Measurements from ENCODE around the gene MT1A. TPM values are rescaled to one million over a fixed set of nuclear protein-coding genes. Genes with fewer than 3 reads are reported as not detected.
A peak's percentile ranks its signal among the peaks of the same experiment; 100 is the strongest.

MT1A gene
- total RNA-seq, 4 donors from 2014 or later = 7.1 to 23.6 (median 16.8) TPM

DNA sequence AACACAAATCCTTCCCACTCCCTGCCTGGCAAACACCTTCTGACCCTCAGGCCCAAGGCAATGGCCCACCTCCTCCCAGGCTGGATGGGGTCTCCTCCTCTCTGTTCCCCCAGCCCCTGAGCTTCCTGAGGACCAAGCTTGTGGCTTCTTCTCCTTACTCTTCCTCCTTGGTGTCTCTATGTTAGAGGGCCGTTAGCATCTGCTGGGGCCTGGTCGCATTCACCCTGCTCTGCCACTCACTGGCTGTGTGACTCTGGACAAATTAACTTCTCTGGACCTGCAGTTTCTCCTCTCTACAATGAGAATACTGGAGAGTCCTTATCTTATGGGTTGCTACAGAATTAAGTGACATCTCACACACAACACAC is 30.8 kb upstream of the MT1A start:
- DNase-seq = no peak
- no peaks in the 10 kb centered on the region for H3K27me3 ChIP-seq
- no peaks in the 10 kb centered on the region for H3K36me3 ChIP-seq
- peak overlapping the region; percentile 89 to 98 (median 97) for H3K27ac ChIP-seq
- H3K4me1 ChIP-seq = peaks cover 47 to 51% of the 10 kb centered on the region in 2 donors
- H3K4me3 ChIP-seq (replicated peaks in 1 of 3) = peak overlapping the region in 1 of 3 donors; percentile 64
- intact Hi-C loops (cut with DNase I) = loop anchor here (5.0 to 10.0 kb wide), 2 partner anchors 80 to 93 kb away; no protein-coding TSS in a partner anchor
- 70 to 93% methylated on average over 2 of the region's 2 CpGs for WGBS, 2 donors
- H3K9me3 ChIP-seq = no peaks in the 10 kb centered on the region
- TF ChIP-seq POLR2A (IDR thresholded peaks at IDR 0.05) = no peak
- no peak for TF ChIP-seq CTCF (IDR thresholded peaks at IDR 0.05)

GRCh38 chr16:56608043-56608875 is 30.2 kb upstream of the MT1A start, which contains the start of gene MT2A:
MT2A (plus strand) TSS chr16:56608584; CDS start chr16:56608656, 72 bp downstream.
- Histone ChIP-seq H3K27ac (peak within 1 kb of the TSS; percentile 89 to 98 (median 97)), H3K36me3 (no peaks in the 10 kb centered on the region), H3K27me3 (no peaks in the 10 kb centered on the region), H3K4me1 (peaks cover 47 to 51% of the 10 kb centered on the region in 2 donors), H3K9me3 (no peaks in the 10 kb centered on the region), H3K4me3 (replicated peaks in 1 of 3) (peak within 1 kb of the TSS; percentile 61 to 67 (median 64))
- peak; percentile 97 for DNase-seq
- intact Hi-C loops (cut with DNase I) = loop anchor here (5.0 to 10.0 kb wide), 2 partner anchors 79 to 93 kb away; no protein-coding TSS in a partner anchor
- TF ChIP-seq POLR2A (IDR thresholded peaks at IDR 0.05) (peak; percentile 45 to 94), CTCF (IDR thresholded peaks at IDR 0.05) (no peak)
- 5 to 13% methylated on average over 21 to 57 of the region's 62 CpGs for WGBS, 2 donors

GRCh38 chr16:56608876-56609462 is 29.5 kb upstream of the MT1A start:
- WGBS, 2 donors = 1 to 2% methylated on average over 21 of the region's 21 CpGs
- intact Hi-C loops (cut with DNase I) = loop anchor here (5.0 to 10.0 kb wide), 2 partner anchors 78 to 94 kb away; no protein-coding TSS in a partner anchor
- H3K4me3 ChIP-seq (replicated peaks in 1 of 3) = peak overlapping the region; percentile 61 to 67 (median 64)
- no peak for TF ChIP-seq POLR2A (IDR thresholded peaks at IDR 0.05)
- no peak for TF ChIP-seq CTCF (IDR thresholded peaks at IDR 0.05)
- H3K4me1 ChIP-seq = peaks cover 47 to 51% of the 10 kb centered on the region in 2 donors
- DNase-seq = peak in 1 of 2 donors; percentile 22
- no peaks in the 10 kb centered on the region for H3K27me3 ChIP-seq
- H3K27ac ChIP-seq = peak overlapping the region; percentile 89 to 98 (median 97)
- no peaks in the 10 kb centered on the region for H3K36me3 ChIP-seq
- H3K9me3 ChIP-seq = no peaks in the 10 kb centered on the region

- Histone ChIP-seq H3K27ac (peak overlapping the region; percentile 89 to 98 (median 97)), H3K27me3 (no peaks in the 10 kb centered on the region), H3K9me3 (no peaks in the 10 kb centered on the region), H3K4me3 (replicated peaks in 1 of 3) (peak overlapping the region; percentile 61 to 67 (median 64)), H3K4me1 (peaks cover 47 to 51% of the 10 kb centered on the region in 2 donors), H3K36me3 (no peaks in the 10 kb centered on the region)
- intact Hi-C loops (cut with DNase I) = loop anchor here (5.0 to 10.0 kb wide), 2 partner anchors 78 to 95 kb away; no protein-coding TSS in a partner anchor
- TF ChIP-seq CTCF (IDR thresholded peaks at IDR 0.05) (peak in 1 of 6 experiments; percentile 22), POLR2A (IDR thresholded peaks at IDR 0.05) (peak in 1 of 2 donors; percentile 18)
- 1 to 2% methylated on average over 6 of the region's 6 CpGs for WGBS, 2 donors
- peak; percentile 54 to 72 for DNase-seq
Observed at GRCh38 chr16:56609463-56609921, 29.0 kb upstream of the MT1A start.

All from thyroid gland (tissue), 4 donors.